GM12878 (cell line): ENCODE measurements around the gene SEMA3B. TPM values are rescaled to one million over a fixed set of nuclear protein-coding genes. Genes with fewer than 3 reads are reported as not detected.

Source experiments
- CHD1 ChIP-seq: IDR thresholded peaks from 2 replicates; pipeline ENCODE4 v1.6.1; 2012; ENCODE audit warnings: low read depth, low read length, improper control_type of control experiment
- CHD2 ChIP-seq: IDR thresholded peaks from 2 replicates; pipeline ENCODE4 v1.6.1; 2011; ENCODE audit warnings: low read depth, low read length, improper control_type of control experiment, borderline replicate concordance
- DPF2 ChIP-seq: fragments of 450-650 bp; IDR thresholded peaks from 2 replicates; pipeline ENCODE4 v1.6.1; 2017; ENCODE audit warnings: mild to moderate bottlenecking
- NR2C1 ChIP-seq: fragments of 450-650 bp; IDR thresholded peaks from 2 replicates; pipeline ENCODE4 v1.6.1; 2017; ENCODE audit warnings: antibody characterized with exemption, mild to moderate bottlenecking, moderate library complexity
- POU2F2 ChIP-seq: IDR thresholded peaks from 3 replicates; pipeline ENCODE4 v1.6.1; 2011; ENCODE audit warnings: low read depth, mild to moderate bottlenecking, low read length, borderline replicate concordance
- RBBP5 ChIP-seq: fragments of 200-600 bp; sonication (generic); conservative IDR thresholded peaks from 2 replicates; pipeline ENCODE4 v1.6.1; 2016
- YBX1 ChIP-seq: fragments of 450-650 bp; IDR thresholded peaks from 2 replicates; pipeline ENCODE4 v1.6.1; 2016; ENCODE audit warnings: antibody characterized with exemption
- ZNF217 ChIP-seq: fragments of 450-650 bp; IDR thresholded peaks from 2 replicates; pipeline ENCODE4 v1.6.1; 2017; ENCODE audit warnings: antibody characterized with exemption, mild to moderate bottlenecking
- polyA plus RNA-seq, 11 experiments: library from polyadenylated mRNA; depleted of rRNA in 4 of 11; unstranded in 6 of 11; stranded (reverse) in 5 of 11; fragments of >200 nt; fragmentation: Nextera tagmentation in 4 of 11; fragmentation: Illumina TruSeq in 1 of 11; extraction: Ambion mirVana in 4 of 11; extraction: Trizol in 1 of 11; gene quantifications; 1 replicate in 1 of 11; 2 replicates in 10 of 11; pipeline versions ENCODE4 v1.2.1 to v1.2.3, GENCODE V29; 2011 to 2016; ENCODE audit warnings: inconsistent platforms in 2 of 11, missing spikeins in 2 of 11, low read depth in 1 of 11
- total RNA-seq, 4 experiments: library from RNA; depleted of rRNA in 3 of 4; stranded (reverse); fragments of >200 nt in 3 of 4; fragmentation: Illumina TruSeq in 1 of 4; extraction: Trizol in 1 of 4; gene quantifications; 2 replicates each; pipeline versions ENCODE4 v1.2.1 to v1.2.3, GENCODE V29; 2013 to 2021
- TF ChIP-seq, protein P1 (sequence below): IDR thresholded peaks from 2 replicates; pipeline ENCODE4 v1.6.1; 2011; ENCODE audit warnings: mild to moderate bottlenecking, low read depth, low read length, moderate library complexity; ENCODE audit not compliant: insufficient replicate concordance
- TF ChIP-seq, protein P2 (sequence below): IDR thresholded peaks from 2 replicates; pipeline ENCODE4 v1.6.1; 2011; ENCODE audit warnings: low read depth, low read length, improper control_type of control experiment, borderline replicate concordance
- TF ChIP-seq, protein P3 (sequence below): IDR thresholded peaks from 2 replicates; pipeline ENCODE4 v1.6.1; 2011; ENCODE audit warnings: borderline replicate concordance, low read depth, mild to moderate bottlenecking, moderate library complexity, low read length; ENCODE audit not compliant: insufficient read depth, poor library complexity, severe bottlenecking
- TF ChIP-seq, protein P4 (sequence below): fragments of 450-650 bp; formaldehyde crosslinking; IDR thresholded peaks from 2 replicates; pipeline ENCODE4 v1.4.0; 2020; ENCODE audit warnings: mild to moderate bottlenecking, moderate library complexity
- TF ChIP-seq, protein P5 (sequence below): IDR thresholded peaks from 2 replicates; pipeline ENCODE4 v1.6.1; 2012; ENCODE audit warnings: mild to moderate bottlenecking, low read depth, low read length
- TF ChIP-seq, protein P6 (sequence below): fragments of 450-650 bp; IDR thresholded peaks from 2 replicates; pipeline ENCODE4 v1.6.1; 2017; ENCODE audit warnings: borderline replicate concordance

Gene SEMA3B
- total and polyA plus RNA-seq, 10 of the 15 experiments (the other 5 are each of a cell fraction or from before 2014, with no cell fraction given): 0.06 to 0.59 (median 0.14) TPM; not detected in 2

DNA sequence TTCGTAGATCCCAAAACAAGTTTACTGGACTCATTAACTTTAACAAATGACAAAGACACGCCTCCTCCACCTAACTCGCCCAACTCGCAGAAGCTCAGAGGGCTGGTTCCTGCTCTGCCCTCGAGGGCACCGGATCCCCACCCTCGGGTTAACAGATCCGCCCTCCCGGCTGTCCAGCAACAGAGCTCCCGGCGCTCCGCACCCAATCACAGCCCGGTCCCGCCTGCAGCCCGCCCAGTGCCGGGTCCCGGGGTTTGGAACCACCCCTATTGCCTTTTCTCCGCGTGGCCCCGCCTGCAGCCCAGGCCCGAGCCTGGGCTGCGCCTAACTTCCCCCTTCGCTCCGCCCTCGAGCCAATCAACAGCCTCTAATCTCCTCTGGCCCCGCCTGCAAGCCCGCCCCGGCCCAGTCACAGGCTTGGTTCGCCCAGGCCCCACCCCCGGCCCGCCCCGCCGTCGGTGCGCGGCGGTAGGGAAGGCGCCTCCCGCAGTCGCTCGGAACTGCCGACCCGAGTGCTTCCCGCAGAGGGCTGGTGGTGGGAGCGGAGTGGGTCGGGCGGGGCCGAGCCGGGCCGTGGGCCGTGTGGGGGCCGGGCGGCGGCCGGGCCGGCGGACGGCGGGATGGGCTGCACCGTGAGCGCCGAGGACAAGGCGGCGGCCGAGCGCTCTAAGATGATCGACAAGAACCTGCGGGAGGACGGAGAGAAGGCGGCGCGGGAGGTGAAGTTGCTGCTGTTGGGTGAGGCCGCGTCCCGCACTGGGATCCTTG, 33.0 kb upstream of the SEMA3B start, which contains the start of gene GNAI2 (continued):
- TF ChIP-seq ZNF217: peak; percentile 26; the same call in 1 of the 2 replicates
- TF ChIP-seq, protein P1, sequence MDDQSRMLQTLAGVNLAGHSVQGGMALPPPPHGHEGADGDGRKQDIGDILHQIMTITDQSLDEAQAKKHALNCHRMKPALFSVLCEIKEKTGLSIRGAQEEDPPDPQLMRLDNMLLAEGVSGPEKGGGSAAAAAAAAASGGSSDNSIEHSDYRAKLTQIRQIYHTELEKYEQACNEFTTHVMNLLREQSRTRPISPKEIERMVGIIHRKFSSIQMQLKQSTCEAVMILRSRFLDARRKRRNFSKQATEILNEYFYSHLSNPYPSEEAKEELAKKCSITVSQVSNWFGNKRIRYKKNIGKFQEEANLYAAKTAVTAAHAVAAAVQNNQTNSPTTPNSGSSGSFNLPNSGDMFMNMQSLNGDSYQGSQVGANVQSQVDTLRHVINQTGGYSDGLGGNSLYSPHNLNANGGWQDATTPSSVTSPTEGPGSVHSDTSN: no peak
- TF ChIP-seq, protein P2, sequence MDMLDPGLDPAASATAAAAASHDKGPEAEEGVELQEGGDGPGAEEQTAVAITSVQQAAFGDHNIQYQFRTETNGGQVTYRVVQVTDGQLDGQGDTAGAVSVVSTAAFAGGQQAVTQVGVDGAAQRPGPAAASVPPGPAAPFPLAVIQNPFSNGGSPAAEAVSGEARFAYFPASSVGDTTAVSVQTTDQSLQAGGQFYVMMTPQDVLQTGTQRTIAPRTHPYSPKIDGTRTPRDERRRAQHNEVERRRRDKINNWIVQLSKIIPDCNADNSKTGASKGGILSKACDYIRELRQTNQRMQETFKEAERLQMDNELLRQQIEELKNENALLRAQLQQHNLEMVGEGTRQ: no peak
- no peak for TF ChIP-seq RBBP5
- TF ChIP-seq, protein P3, sequence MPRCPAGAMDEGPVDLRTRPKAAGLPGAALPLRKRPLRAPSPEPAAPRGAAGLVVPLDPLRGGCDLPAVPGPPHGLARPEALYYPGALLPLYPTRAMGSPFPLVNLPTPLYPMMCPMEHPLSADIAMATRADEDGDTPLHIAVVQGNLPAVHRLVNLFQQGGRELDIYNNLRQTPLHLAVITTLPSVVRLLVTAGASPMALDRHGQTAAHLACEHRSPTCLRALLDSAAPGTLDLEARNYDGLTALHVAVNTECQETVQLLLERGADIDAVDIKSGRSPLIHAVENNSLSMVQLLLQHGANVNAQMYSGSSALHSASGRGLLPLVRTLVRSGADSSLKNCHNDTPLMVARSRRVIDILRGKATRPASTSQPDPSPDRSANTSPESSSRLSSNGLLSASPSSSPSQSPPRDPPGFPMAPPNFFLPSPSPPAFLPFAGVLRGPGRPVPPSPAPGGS: no peak
- TF ChIP-seq CHD2: peak; percentile 36; the same call in 1 of the 2 replicates
- TF ChIP-seq CHD1: no peak
- TF ChIP-seq, protein P4, sequence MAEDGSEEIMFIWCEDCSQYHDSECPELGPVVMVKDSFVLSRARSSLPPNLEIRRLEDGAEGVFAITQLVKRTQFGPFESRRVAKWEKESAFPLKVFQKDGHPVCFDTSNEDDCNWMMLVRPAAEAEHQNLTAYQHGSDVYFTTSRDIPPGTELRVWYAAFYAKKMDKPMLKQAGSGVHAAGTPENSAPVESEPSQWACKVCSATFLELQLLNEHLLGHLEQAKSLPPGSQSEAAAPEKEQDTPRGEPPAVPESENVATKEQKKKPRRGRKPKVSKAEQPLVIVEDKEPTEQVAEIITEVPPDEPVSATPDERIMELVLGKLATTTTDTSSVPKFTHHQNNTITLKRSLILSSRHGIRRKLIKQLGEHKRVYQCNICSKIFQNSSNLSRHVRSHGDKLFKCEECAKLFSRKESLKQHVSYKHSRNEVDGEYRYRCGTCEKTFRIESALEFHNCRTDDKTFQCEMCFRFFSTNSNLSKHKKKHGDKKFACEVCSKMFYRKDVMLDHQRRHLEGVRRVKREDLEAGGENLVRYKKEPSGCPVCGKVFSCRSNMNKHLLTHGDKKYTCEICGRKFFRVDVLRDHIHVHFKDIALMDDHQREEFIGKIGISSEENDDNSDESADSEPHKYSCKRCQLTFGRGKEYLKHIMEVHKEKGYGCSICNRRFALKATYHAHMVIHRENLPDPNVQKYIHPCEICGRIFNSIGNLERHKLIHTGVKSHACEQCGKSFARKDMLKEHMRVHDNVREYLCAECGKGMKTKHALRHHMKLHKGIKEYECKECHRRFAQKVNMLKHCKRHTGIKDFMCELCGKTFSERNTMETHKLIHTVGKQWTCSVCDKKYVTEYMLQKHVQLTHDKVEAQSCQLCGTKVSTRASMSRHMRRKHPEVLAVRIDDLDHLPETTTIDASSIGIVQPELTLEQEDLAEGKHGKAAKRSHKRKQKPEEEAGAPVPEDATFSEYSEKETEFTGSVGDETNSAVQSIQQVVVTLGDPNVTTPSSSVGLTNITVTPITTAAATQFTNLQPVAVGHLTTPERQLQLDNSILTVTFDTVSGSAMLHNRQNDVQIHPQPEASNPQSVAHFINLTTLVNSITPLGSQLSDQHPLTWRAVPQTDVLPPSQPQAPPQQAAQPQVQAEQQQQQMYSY (CRISPR knock-in tag): no peak
- TF ChIP-seq, protein P5, sequence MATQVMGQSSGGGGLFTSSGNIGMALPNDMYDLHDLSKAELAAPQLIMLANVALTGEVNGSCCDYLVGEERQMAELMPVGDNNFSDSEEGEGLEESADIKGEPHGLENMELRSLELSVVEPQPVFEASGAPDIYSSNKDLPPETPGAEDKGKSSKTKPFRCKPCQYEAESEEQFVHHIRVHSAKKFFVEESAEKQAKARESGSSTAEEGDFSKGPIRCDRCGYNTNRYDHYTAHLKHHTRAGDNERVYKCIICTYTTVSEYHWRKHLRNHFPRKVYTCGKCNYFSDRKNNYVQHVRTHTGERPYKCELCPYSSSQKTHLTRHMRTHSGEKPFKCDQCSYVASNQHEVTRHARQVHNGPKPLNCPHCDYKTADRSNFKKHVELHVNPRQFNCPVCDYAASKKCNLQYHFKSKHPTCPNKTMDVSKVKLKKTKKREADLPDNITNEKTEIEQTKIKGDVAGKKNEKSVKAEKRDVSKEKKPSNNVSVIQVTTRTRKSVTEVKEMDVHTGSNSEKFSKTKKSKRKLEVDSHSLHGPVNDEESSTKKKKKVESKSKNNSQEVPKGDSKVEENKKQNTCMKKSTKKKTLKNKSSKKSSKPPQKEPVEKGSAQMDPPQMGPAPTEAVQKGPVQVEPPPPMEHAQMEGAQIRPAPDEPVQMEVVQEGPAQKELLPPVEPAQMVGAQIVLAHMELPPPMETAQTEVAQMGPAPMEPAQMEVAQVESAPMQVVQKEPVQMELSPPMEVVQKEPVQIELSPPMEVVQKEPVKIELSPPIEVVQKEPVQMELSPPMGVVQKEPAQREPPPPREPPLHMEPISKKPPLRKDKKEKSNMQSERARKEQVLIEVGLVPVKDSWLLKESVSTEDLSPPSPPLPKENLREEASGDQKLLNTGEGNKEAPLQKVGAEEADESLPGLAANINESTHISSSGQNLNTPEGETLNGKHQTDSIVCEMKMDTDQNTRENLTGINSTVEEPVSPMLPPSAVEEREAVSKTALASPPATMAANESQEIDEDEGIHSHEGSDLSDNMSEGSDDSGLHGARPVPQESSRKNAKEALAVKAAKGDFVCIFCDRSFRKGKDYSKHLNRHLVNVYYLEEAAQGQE: 0 out of 2 replicates have a peak, but pooled peaks have one; percentile 29
- peak; percentile 32; the same call in 1 of the 2 replicates for TF ChIP-seq NR2C1
- TF ChIP-seq, protein P6, sequence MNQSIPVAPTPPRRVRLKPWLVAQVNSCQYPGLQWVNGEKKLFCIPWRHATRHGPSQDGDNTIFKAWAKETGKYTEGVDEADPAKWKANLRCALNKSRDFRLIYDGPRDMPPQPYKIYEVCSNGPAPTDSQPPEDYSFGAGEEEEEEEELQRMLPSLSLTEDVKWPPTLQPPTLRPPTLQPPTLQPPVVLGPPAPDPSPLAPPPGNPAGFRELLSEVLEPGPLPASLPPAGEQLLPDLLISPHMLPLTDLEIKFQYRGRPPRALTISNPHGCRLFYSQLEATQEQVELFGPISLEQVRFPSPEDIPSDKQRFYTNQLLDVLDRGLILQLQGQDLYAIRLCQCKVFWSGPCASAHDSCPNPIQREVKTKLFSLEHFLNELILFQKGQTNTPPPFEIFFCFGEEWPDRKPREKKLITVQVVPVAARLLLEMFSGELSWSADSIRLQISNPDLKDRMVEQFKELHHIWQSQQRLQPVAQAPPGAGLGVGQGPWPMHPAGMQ: no peak
- peak; percentile 83 for TF ChIP-seq POU2F2
- peak; percentile 60 for TF ChIP-seq DPF2
- no peak for TF ChIP-seq YBX1
